ENCODE measurements around the gene TRPM4.

TRPM4 gene

GRCh38 chr19:49130325-49130724 lies 27.3 kb upstream of the TRPM4 start:
- Histone ChIP-seq H3K9me3 (ENCODE audit: severe bottlenecking) (no peaks in the 10 kb centered on the region), H3K36me3 (peaks cover 38% of the 10 kb centered on the region), H3K27ac (no peak overlapping the region), H3K4me3 (ENCODE audit: low read depth, low read length) (no peak overlapping the region), H3K27me3 (ENCODE audit: insufficient read depth, low read depth, severe bottlenecking) (no peaks in the 10 kb centered on the region)
- no peak for TF ChIP-seq CTCF (IDR thresholded peaks at IDR 0.05; ENCODE audit: low read depth, low read length)
- DNase-seq, result no peak

GRCh38 chr19:49132974-49133609 lies 24.5 kb upstream of the TRPM4 start:
- TF ChIP-seq CTCF (IDR thresholded peaks at IDR 0.05; ENCODE audit: low read depth, low read length), result no peak
- H3K36me3 ChIP-seq, result peaks cover 57% of the 10 kb centered on the region
- no peak for DNase-seq
- no peaks in the 10 kb centered on the region for H3K27me3 ChIP-seq (ENCODE audit: insufficient read depth, low read depth, severe bottlenecking)
- no peak overlapping the region for H3K4me3 ChIP-seq (ENCODE audit: low read depth, low read length)
- no peaks in the 10 kb centered on the region for H3K9me3 ChIP-seq (ENCODE audit: severe bottlenecking)
- H3K27ac ChIP-seq, result no peak overlapping the region

GRCh38 chr19:49133621-49134454 lies 23.8 kb upstream of the TRPM4 start:
- peaks cover 57% of the 10 kb centered on the region for H3K36me3 ChIP-seq
- H3K9me3 ChIP-seq (ENCODE audit: severe bottlenecking), result no peaks in the 10 kb centered on the region
- no peak overlapping the region for H3K27ac ChIP-seq
- DNase-seq, result no peak
- TF ChIP-seq CTCF (IDR thresholded peaks at IDR 0.05; ENCODE audit: low read depth, low read length), result no peak
- H3K27me3 ChIP-seq (ENCODE audit: insufficient read depth, low read depth, severe bottlenecking), result no peaks in the 10 kb centered on the region
- no peak overlapping the region for H3K4me3 ChIP-seq (ENCODE audit: low read depth, low read length)

GRCh38 chr19:49135686-49136085 lies 21.9 kb upstream of the TRPM4 start:
- TF ChIP-seq CTCF (IDR thresholded peaks at IDR 0.05; ENCODE audit: low read depth, low read length), result no peak
- Histone ChIP-seq H3K4me3 (ENCODE audit: low read depth, low read length) (no peak overlapping the region), H3K36me3 (peaks cover 45% of the 10 kb centered on the region), H3K27ac (no peak overlapping the region), H3K9me3 (ENCODE audit: severe bottlenecking) (no peaks in the 10 kb centered on the region), H3K27me3 (ENCODE audit: insufficient read depth, low read depth, severe bottlenecking) (no peaks in the 10 kb centered on the region)
- no peak for DNase-seq

GRCh38 chr19:49136771-49137171 lies 20.8 kb upstream of the TRPM4 start:
- no peak for DNase-seq
- H3K4me3 ChIP-seq (ENCODE audit: low read depth, low read length), result no peak overlapping the region
- no peak for TF ChIP-seq CTCF (IDR thresholded peaks at IDR 0.05; ENCODE audit: low read depth, low read length)
- no peaks in the 10 kb centered on the region for H3K27me3 ChIP-seq (ENCODE audit: insufficient read depth, low read depth, severe bottlenecking)
- peaks cover 51% of the 10 kb centered on the region for H3K36me3 ChIP-seq
- no peaks in the 10 kb centered on the region for H3K9me3 ChIP-seq (ENCODE audit: severe bottlenecking)
- H3K27ac ChIP-seq, result peak overlapping the region; percentile 37; the same call in 1 of the 2 replicates
